DMS 273 (cell line): ENCODE data around the gene WIPF2.

Experiments
- DNase-seq: peaks from one replicate; lab custom pipeline; 2025; ENCODE audit not compliant: unreplicated experiment; lab: John Stamatoyannopoulos, UW

WIPF2 gene

DNA sequence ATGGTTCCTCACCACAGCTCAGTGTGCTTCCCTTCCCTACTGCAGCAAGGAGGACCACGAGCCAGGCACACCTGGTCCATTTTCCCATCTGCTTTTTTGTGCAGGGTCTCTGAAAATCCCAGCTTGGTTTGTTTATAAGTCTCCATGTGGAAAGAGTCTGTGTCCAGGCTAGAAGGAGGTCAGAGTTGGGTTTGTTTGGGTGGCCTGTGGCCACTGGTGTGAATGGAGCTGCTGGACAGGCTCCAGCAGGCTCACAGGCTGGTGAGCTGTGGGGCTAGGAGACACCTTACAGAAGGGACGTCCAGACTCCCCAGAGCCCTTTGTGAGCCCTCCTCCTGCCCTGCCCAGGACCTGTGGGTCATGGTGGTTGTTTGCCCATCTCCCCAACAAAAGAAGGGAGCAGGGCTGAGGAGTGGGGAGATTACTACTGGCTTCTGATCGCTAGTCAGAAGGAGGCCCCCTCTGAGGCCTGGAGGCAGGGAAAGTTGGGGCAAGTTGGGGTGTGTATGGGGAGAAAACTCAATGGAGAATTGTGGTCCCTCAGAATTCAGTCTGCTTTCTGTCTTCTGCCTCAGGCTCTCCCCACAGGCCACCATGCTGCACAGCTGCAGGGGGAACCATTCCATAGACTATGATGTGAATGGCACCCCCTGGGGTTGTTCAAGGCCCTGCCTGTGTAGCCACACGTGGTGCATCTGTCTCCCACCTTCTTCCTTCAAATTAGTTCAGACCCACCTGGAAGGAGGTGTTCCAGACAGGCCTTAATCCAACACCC, 94.0 kb downstream of the WIPF2 start:
- no peak for DNase-seq

DNA sequence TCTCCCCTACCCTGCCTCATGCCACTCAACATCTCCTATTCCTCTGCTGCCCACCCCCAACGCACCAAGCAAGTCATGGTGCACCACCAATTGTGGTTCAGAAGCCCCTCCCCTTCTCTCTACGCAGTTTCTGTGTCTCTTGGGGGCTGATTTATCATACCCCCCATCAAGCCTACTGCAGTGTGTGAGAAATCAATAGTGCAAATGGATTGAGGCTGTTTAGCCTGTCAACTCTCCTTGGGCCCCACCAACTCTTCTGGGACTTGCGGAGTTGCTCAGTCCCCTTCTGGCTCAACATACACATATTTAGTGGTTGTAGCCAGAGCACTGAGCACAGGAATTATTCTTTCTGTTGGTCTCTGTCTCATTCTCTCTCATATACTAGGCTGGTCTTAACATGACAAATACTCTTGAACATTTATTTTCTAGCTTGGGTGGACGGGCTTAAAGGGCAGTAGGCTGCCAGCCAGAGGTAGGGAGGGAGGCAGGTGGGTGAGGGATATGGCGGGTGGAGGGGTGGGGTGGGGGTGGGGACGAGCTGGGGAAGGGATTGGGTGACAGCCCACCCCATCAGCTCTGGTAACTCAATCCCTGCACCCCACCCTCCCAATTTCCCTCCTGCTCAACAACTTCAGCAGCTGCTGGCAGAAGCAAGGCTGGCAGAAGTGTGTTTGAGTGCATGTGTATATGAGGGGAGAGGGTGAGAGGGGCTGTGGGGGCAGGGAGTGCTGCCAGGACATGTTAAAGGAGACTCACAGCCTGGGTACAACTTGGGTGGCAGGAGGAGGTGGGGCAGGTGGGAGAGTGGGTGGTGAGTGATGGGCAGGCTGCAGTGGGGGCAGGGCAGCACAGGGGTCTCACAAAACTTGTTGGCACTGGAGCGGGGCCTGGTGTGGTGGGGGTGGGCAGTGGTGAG, 94.8 kb downstream of the WIPF2 start:
- DNase-seq, result peak; percentile 86

DNA sequence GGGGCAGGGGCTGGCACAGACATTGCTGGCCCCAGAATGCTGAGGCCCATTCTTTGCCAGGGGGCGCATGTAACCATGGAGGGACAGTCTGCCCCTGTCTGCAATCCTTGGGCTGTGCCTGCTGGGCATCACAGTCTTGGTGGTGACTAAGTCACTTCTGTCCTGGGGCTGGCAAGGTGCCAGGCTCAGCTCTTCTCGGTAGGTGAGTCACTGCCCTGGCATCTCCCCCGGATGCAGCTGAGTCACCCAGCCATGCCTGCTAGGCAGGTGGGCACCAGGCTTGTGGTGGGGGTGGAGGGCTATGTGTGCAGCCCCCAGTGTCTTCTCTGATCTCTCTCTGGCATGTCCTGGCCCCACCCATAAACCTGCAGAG, 95.5 kb downstream of the WIPF2 start:
- DNase-seq, result peak; percentile 91

DNA sequence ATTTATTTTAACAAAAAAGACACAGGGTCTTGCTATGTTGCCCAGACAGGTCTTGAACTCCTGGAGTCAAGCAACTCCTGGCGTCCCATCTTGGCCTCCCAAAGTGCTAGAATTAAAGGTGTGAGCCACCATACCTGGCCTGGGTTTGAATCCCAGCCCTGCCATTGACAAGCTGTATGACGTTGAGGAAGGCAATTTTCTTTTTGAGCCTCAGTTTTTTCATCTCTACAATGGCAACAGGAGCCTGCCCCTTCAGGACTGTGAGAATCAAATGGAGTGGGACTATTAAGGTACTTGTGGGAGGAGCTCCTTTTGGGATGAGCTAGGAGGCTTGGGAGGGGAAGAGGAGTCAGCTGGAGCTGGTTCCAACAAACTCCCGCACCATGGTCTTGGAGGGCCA, 96.1 kb downstream of the WIPF2 start:
- no peak for DNase-seq

DNA sequence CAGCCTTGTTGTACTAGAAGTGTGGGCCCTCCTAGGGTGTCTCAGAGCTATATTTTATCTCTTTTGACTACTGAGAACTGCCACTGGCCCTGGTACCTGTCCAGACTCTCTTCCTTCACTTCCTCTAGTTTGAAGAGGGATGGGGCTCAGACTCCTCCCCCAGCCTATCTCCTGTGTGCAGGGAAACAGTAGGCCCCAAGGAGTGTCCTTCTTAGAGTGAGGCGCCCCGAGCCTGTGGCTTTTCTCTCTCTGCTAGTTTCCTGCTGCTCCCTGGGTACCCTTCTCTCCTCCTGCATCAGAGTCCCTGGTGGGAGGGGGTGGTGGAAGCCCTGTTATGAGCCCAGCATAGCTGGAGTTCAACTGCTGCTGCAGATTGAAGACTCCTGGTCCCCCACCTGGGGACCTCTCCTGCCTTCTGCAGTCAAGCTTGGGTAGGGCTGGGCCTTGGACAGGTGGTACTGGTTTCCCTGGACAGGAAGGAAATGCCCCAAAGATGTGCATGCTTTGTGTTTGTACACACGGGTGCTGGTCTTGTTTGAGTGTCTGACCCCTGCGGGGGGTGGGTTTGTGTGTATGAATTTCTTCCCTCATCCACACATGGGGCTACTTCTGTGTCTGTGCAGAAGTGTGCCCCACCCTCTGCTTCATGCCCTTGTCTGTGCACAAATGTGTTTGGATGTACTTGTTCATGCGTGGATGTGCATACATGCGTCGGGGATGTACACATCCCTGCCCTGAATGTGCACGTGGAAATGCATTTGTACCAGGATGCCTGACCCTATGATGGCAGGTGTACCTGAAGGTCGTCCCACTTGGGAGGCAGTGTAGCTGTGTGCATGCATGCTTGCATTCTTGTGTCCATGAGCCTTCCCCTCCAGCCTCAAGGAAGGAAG, 96.8 kb downstream of the WIPF2 start:
- no peak for DNase-seq

DNA sequence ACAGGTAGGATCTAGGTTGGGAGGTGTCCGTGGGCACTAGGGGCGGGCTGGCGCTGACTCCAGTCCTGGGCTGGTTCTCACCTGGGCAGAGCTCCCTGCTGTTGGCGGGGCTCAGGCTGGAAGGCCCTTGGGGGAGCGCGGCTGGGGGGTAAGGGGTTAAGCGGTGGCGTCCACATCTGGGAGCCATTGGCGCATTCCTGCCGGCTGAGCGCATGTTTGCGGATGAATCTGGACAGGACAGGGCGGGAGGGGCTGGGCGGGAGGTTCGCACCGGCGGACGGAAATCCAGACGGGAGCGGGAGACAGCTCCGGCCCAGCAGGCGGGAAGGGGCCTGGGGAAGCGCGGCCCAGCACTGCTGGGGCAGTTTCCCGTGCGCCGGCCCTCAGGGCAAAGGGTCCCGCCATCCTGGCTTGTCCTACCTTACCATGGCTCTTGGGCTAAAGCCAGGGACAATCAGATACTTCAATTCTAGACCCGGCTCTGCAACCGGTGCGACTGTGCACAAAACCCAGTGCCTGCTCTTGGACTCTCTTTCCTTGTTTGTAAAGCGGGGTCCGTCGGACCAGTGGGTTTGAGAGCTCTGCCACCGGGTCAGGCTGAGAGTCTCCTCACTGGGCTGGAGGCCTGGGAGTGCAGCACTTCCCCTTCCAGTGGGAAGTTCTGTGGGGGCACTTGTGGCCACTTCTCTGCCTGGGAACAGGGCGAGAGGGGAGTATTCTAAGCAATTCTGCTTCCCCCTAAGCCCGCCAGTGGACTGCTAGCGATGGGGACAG, 97.7 kb downstream of the WIPF2 start:
- DNase-seq, result peak; percentile 67

DNA sequence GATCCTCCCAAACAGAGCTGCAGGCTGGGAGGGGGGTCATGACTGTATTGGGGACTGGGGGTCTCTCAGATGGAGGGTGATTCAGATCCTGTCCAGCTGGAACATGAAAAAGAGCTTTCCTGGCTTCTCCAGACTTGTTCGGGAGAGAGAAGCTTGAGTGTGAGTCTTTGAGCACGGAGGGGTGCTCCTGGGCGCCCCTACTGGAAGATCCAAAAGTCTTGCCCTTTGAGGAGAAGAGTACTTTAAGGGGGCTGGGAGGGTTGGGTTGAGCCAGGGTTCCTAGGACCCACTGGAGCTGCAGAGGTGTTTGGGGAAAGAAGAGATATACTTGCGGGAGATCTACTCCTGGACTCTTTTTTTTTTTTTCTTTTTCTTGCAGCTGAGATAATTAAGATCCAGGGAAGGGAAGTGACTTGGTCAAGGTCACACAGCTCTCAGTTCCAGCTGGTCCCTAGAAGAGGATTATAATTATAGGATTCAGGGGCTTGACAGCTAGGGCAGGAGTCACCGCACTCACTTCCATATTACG, 98.3 kb downstream of the WIPF2 start:
- DNase-seq, result peak; percentile 84

DNA sequence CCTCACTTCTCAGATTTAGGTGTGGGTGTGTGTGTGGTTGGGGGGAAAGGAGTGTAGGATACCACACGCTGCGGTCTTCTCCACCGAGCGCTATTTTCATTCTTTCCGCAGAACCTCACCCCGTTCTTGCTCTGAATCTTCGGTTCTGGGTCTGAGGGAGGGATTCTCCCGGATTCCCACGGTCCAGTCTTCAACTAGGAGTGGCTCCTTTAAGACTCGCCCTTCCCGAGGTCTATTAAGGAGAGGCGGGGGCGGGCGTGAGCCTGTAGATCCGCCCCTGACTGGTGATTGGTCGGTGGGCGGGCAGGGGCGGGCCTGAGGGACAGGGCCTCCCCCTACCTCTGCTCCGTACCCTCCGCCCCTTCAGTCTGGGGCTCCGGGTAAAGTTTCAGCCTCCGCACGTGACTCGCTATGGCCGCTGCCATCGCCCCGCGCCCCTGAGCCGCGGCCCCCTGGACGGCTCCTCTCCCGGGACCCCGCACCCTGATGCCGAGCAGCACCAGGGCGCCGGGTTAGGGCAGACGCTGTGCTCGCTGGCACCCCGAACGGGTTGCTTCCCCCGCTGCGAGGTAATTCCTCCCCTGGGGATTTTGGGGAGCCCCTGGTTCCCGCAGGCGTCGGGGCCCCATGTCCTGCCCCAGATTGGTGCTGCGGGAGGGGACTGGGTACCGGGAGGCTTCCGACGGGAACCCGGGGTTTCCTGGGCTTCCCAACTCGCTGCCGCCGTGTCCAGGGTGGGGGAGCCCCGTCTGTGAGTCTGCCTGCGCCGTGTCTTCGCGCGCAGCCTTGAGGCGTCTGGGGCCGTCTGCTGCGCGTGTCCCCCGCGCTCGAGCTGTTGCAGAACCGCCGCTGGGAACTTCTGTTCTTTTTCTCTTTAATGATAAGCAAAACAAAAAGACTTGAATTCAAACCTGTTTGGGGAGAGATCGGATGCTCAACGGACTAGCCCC, 99.1 kb downstream of the WIPF2 start:
- DNase-seq, result peak; percentile 98

DNA sequence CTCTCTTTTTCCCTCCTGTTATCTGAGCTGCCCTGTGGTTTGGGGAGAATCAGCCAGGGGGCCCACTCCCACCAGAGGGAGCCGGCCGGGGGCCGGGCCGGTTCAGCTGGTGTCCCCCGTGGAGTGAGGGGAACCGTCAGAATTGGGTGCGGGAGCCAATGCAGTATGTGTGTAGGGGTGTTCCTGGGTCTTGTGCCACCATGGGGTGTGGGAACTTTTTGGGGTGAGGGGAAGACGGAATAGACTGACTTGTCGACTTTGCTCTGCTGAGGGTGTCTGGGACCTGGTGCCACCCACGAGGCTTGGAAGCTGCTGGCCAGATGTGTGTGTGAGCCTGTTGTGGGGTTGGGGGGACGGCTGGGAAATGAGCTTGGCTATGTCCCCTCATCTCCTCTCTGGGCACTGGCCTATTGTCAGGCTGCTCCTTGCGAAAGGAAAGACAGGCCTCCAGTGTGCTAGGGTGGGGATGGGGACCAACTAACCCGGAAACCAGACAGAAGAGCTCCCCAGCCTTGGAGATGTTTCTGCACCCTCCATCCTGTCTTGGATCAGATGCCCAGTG, 99.8 kb downstream of the WIPF2 start:
- DNase-seq, result peak; percentile 41

DNA sequence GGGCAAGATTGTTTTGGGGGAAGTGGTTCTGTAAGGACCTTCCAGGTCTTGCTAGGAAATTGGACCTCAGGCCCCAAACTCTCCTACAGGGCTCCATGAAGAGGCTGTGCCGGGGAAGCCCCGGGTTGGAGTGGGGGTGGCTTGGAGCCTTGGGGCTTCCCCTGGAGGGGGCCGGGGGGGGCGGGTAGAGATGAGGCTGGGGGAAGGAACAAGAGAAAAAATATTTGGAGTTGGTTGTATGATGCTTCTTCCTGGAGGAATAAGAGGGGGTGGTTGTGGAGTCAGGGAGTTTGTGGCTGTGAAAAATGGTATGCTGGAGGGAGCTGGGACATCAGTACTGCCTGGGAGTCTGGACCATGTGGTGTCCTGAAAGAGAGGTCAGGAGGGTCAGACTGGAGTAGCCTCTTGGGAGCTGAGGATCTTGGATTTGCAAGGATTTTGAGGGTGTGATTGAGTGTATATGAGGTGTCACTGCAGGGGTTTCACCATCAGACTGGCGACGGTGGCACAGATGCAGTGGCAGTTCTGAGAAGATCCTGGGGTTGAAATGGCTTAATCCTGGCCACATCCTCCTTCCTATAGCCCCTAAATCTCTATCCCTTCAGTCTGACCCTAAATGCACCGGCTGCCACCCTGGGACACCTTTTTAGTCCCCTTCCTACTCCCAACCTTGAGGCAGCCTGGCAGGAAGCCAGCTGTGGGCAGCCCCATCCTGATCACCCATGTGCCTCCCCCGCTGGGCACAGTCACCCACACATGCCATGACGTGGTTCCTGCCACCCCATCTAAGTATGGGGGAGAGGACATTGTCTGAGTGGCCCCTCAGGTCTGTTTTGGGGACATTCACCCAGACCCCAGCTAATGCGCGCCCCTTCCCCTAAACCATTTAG, 100.8 kb downstream of the WIPF2 start:
- DNase-seq, result peak; percentile 34

DNA sequence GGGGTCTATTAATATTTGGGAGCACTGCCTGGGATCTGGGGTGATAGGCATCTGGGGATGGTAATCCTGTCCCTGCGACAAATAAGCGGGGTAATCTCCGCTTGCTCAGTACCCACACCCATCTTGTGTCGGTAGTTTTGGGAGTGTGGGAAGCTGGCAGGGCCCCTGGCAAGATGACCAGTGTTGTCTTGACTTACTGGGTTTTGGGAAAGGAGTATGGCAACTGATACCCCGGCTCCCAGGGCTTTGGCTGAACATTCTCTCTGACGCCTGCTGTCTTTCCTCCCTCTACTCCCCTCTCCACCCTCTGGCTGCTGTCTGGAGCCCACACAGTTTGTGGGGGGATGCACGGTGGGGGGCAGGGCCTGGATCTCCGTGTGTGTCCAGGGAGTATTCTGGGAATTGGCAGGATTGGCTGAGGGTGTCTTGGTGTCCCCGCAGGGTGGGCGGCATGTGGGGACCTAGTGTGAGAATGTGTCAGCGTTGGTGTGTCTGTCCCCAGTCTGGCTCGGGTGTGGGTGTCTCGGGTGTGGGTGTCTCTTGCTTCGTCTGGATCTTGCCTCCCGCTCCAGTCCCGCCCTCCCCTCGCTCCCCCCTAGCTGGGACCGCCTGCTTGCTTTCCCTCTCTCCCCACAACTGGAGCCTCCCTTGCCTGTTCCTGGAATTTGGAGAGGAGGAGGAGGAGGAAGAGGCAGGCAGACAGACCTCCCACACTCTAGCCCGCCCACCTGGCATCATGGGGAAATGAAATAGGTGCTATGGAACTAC, 101.8 kb downstream of the WIPF2 start:
- peak; percentile 86 for DNase-seq

DNA sequence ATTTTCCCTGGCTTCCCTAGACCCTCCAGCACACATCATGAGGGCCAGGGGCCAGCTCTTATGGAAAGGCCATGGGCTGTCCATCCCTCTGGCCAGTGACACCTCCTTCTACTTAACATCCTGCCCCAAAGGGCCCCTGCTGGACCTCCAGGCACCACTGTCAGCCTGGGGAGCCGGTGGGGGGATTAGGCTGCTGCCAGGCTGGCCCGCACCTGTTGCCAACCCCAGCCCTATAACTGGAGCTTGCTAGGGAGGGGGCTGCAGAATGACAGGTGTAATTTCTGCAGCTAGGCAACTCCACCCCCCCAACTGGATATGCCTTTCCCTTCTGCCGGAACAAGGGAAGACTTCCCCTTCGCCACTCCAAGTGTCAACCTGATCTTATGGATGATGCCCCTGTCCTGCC, 102.4 kb downstream of the WIPF2 start:
- DNase-seq, result peak; percentile 85

DNA sequence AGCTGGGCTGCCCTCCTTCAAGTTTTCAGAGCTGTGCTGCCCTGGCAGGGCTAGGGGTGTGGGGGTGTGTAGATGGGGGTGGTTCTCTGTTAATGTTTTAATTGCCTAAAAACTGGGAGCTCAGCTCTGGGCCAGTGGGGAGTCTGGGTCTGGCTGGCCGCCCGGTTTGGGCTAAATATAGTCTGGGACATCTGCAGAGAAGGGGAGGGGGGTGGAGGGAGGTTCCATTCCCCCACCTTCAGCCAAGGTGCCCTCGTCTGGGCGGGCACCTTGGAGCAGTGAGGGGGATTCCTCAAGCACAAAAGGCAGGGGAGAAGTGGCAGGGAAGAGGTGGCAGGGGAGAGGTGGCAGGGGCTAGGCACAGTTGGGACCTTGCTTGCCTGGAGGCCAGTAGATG, 102.9 kb downstream of the WIPF2 start:
- DNase-seq, result peak; percentile 88

DNA sequence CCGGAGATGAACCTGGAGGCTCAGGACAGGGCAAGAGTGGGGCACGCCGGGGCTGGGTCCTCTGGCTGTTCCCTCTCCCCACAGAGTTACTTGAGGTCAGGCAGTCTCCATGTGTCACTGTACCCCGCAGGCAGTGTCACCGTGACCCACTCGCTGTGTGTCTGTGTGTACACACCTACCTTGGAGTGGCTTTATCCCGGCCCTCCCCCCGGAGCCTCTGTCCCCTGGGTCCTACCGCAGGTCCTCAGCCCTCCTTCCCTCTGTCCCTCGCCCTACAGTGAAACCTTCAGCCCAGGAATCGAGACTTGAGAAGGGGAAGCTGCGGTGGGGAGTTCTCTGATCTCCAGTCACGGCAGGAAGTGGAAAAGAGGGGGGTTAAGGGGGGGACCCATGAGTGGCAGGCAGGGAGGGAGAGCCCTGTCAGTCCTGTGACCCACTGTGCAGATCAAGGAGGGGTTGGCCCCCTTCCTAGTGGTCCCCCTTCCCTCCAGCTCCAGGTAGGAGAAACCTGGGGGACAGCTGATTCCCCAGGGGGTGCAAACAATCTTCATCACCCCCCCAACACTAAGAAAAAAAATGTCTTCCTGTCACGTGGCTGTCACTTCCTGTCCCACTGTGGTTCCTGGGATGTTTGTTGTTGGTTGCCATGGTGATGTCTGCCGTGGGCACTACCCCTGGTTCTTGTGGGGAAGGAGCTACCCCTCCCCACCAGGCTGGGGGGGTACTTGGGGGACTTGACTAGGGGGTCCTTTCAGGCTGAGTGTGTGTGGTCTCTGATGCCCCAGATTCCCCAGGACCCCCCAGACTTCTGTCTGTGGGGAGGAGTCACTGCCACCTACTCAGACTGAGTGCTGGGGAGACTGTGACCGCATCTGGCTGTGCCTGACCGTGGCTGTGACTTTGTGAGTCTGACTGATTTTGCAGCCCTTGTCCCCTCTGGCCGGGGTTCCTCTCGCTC, 103.5 kb downstream of the WIPF2 start:
- peak; percentile 66 for DNase-seq

DNA sequence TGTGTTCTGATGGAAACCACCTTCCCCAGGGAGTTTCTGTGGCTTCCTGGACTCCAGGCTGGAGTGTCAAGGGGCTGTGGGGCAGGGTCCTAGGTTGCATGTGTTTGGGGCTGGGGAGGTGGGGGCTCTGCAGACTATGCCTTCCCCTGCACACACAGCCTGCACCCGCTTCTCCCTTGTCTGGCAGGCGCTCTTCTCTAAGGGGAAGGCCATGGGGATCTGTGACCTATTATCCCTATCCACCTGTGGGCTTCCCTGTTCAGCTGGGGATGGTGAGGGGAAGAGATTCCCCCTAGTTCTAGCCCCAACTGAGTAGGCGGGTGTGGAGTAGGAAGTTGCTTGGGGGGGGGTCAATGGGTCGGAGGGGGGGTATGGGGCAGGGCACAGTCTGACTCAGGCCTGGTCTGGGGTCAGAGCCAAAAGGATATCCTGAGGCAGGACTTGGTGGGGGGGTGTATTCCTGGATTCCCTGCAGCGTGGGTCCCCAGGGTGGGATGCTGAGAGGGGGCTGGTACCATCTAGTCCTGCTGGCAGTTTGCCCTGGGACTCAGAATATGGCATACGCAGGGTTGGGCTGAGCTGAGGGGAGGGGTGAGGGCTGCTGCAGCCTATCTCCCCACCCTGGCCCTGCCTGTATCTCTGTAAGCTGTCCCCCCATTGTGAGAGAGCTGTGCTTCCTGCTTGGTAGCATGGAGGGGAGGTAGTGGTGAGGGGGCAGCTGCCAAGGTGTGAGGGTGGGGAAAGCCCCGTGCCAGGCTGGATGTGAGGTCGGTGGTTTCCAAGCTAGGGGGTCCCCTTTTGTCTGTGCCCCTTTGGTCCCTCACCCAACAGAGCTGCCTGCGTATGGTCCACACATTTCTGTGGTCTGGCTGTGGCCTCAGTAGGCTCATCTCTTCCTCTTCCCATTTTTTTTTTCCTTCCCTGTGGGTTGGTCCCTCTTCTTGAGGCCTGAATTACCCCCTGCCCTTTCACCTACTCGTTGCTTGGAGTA, 104.6 kb downstream of the WIPF2 start:
- DNase-seq, result peak; percentile 60
